PFSK-1 (cell line): ENCODE data around the gene CADM4.

Source experiments
- FOXP2 ChIP-seq: optimal IDR thresholded peaks from 2 replicates; pipeline ENCODE3; 2011; ENCODE audit warnings: borderline replicate concordance, control low read depth, inconsistent platforms; ENCODE audit not compliant: insufficient read depth; ENCODE audit errors: extremely low read length, extremely low read depth
- POLR2AphosphoS5 ChIP-seq: IDR thresholded peaks from 2 replicates; pipeline ENCODE4 v1.6.1; 2012; ENCODE audit warnings: low read depth, mild to moderate bottlenecking, control low read depth, low read length, moderate library complexity
- REST ChIP-seq, 2 experiments: IDR thresholded peaks; 2 replicates each; pipeline versions ENCODE4 v1.6.1 to v1.8.0; 2011 to 2012; ENCODE audit warnings: low read depth in 2 of 2, low read length in 2 of 2, control low read depth in 1 of 2, inconsistent platforms in 1 of 2, mild to moderate bottlenecking in 1 of 2, moderate library complexity in 1 of 2; ENCODE audit not compliant: insufficient read depth in 1 of 2
- SIN3A ChIP-seq: IDR thresholded peaks from 2 replicates; pipeline ENCODE4 v1.6.1; 2012; ENCODE audit warnings: mild to moderate bottlenecking, low read length, moderate library complexity, borderline replicate concordance; ENCODE audit not compliant: insufficient read depth
- TAF1 ChIP-seq: IDR thresholded peaks from 2 replicates; pipeline ENCODE4 v1.6.1; 2012; ENCODE audit warnings: low read length, control low read depth, borderline replicate concordance; ENCODE audit not compliant: insufficient read depth

The CADM4 gene

GRCh38 chr19:43667126-43667875 lies 27.7 kb upstream of the CADM4 start:
- TF ChIP-seq POLR2AphosphoS5 (no peak), SIN3A (no peak), FOXP2 (no peak), REST (IDR thresholded peaks at IDR 0.05; ENCODE audit: insufficient read depth in 1 of 2, low read depth in 2 of 2, low read length in 2 of 2) (no peak), TAF1 (no peak)

- TF ChIP-seq REST (IDR thresholded peaks at IDR 0.05; ENCODE audit: insufficient read depth in 1 of 2, low read depth in 2 of 2, low read length in 2 of 2): no peak
- TF ChIP-seq FOXP2: no peak
- no peak for TF ChIP-seq SIN3A
- no peak for TF ChIP-seq POLR2AphosphoS5
- TF ChIP-seq TAF1: no peak
Measured at GRCh38 chr19:43664018-43664417, 24.4 kb upstream of the CADM4 start.

GRCh38 chr19:43662487-43662886 lies 22.8 kb upstream of the CADM4 start:
- TF ChIP-seq SIN3A (no peak), TAF1 (no peak), FOXP2 (no peak), REST (IDR thresholded peaks at IDR 0.05; ENCODE audit: insufficient read depth in 1 of 2, low read depth in 2 of 2, low read length in 2 of 2) (no peak), POLR2AphosphoS5 (no peak)

DNA sequence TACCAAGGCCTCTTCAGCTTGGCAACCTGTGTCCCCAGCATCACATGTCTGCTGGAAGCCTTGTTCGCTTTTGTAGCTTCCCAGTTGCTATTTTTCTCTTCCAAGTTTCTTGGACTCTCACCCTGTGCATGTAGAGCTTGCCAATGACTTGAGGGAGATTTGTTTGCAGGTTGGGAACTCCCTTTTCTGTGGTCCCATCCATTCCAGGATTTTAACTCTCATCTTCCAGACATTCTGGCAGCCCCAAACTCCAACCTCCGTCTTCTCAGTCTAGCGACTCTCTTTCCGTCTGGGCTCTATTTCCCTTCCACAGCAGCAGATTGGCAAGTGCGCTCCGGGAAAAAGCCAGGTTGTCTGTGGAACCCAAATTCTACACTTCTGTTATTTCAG lies 21.3 kb upstream of the CADM4 start:
- TF ChIP-seq REST (IDR thresholded peaks at IDR 0.05; ENCODE audit: insufficient read depth in 1 of 2, low read depth in 2 of 2, low read length in 2 of 2): no peak
- TF ChIP-seq FOXP2: no peak
- no peak for TF ChIP-seq SIN3A
- no peak for TF ChIP-seq TAF1
- no peak for TF ChIP-seq POLR2AphosphoS5

DNA sequence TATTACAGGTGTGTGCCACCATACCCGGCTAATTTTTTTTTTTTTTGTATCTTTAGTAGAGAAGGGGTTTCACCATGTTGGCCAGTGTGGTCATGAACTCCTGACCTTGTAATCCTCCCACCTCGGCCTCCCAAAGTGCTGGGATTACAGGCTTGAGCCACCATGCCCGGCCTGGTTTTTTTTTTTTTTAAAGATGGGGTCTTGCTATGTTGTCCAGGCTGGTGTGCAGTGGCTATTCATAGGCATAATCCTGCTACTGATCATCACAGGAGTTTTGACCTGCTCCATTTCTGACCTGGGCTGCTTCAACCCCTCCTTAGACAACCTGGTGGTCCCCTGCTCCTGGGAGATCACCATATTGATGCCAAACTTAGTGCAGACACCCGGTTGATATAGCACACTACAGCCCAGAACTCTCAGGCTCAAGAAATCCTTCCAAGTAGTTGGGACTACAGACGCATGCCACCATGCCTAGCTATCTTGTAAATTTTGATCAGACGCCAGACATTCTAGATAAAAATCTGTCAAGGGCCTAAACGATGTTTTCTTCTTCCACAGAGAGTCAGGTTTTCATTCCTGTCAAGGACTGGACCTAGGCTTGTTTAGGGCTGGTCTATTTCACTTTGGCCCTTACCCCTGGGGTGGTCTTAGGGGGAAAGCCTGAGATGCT lies 20.8 kb upstream of the CADM4 start:
- TF ChIP-seq FOXP2 (no peak), SIN3A (no peak), POLR2AphosphoS5 (no peak), REST (IDR thresholded peaks at IDR 0.05; ENCODE audit: insufficient read depth in 1 of 2, low read depth in 2 of 2, low read length in 2 of 2) (no peak), TAF1 (no peak)
